CD4-positive, CD25-positive, alpha-beta regulatory T cell (primary cell): Measurements from ENCODE around the gene DRC7. TPM values are rescaled to one million over a fixed set of nuclear protein-coding genes. Genes with fewer than 3 reads are reported as not detected.
"Not testable (repeated sequence)": the region's sequence is repeated elsewhere in the genome, so short reads cannot be mapped to it uniquely, and the experiment has no call there.

ENCODE experiments used
- ATAC-seq, 2 donors: fragments of 150-1000 bp; cut with Tn5 transposase; one replicate each; pipeline ENCODE4 v1.10.0; 2021; ENCODE audit warnings: low read depth in 2 of 2, moderate number of reproducible peaks in 2 of 2, moderate library complexity in 1 of 2
- DNase-seq, 3 donors: peaks; one replicate each; pipeline versions ENCODE4 v3.0.0 to v3.0.0-alpha.2; 2012 to 2022; ENCODE audit warnings: mixed read lengths in 1 of 3
- H3K27ac ChIP-seq: one replicate; pipeline ENCODE4 v1.7.0; 2013; ENCODE audit warnings: mild to moderate bottlenecking, low read length; ENCODE audit not compliant: insufficient read depth, poor library complexity, severe bottlenecking
- H3K27me3 ChIP-seq: one replicate; pipeline ENCODE4 v1.7.0; 2013; ENCODE audit warnings: low read length; ENCODE audit not compliant: control insufficient read depth, insufficient read depth
- H3K36me3 ChIP-seq: one replicate; pipeline ENCODE4 v1.7.0; 2013; ENCODE audit warnings: mild to moderate bottlenecking, low read length, moderate library complexity; ENCODE audit not compliant: control insufficient read depth, insufficient read depth
- H3K4me1 ChIP-seq: 2 replicates; pipeline ENCODE4 v1.7.0; 2013; ENCODE audit warnings: mild to moderate bottlenecking, low read length; ENCODE audit not compliant: insufficient read depth, control insufficient read depth, poor library complexity, severe bottlenecking
- H3K4me3 ChIP-seq: one replicate; pipeline ENCODE4 v1.7.0; 2013; ENCODE audit warnings: low read depth, mild to moderate bottlenecking, low read length, moderate library complexity
- H3K9me3 ChIP-seq, 2 experiments: 1 replicate in 1 of 2; 2 replicates in 1 of 2; pipeline ENCODE4 v1.7.0; 2013; ENCODE audit warnings: low read length in 2 of 2, mild to moderate bottlenecking in 1 of 2, moderate library complexity in 1 of 2; ENCODE audit not compliant: control insufficient read depth in 2 of 2
- H3K27ac Mint-ChIP-seq, 3 donors: one replicate each; pipeline ENCODE4 v1.8.0; 2020 to 2022; ENCODE audit warnings: mild to moderate bottlenecking in 3 of 3, mixed read lengths in 3 of 3, moderate library complexity in 2 of 3
- H3K27me3 Mint-ChIP-seq: one replicate; pipeline ENCODE4 v1.8.0; 2022; ENCODE audit warnings: mild to moderate bottlenecking, mixed read lengths
- H3K36me3 Mint-ChIP-seq: one replicate; pipeline ENCODE4 v1.8.0; 2020; ENCODE audit warnings: mixed read lengths
- H3K4me1 Mint-ChIP-seq, 4 donors: one replicate each; pipeline ENCODE4 v1.8.0; 2020 to 2022; ENCODE audit warnings: mixed read lengths in 4 of 4, mild to moderate bottlenecking in 1 of 4
- H3K4me3 Mint-ChIP-seq, 4 donors: one replicate each; pipeline ENCODE4 v1.8.0; 2020 to 2022; ENCODE audit warnings: mild to moderate bottlenecking in 4 of 4, mixed read lengths in 4 of 4, moderate library complexity in 3 of 4
- H3K9me3 Mint-ChIP-seq, 7 donors: one replicate each; pipeline ENCODE4 v1.8.0; 2020 to 2022; ENCODE audit warnings: mixed read lengths in 7 of 7, mild to moderate bottlenecking in 3 of 7, moderate library complexity in 2 of 7
- polyA plus RNA-seq, 4 donors: library from polyadenylated mRNA; unstranded; fragments of 300-500 nt; fragmentation: Illumina TruSeq; gene quantifications; one replicate each; pipeline ENCODE4 v1.2.3, GENCODE V29; 2021
- total RNA-seq: library from RNA; stranded (reverse); gene quantifications from one replicate; pipeline ENCODE4 v1.2.3, GENCODE V29; 2022

The DRC7 gene
- total and polyA plus RNA-seq, 5 donors from 2014 or later, result not detected

DNA sequence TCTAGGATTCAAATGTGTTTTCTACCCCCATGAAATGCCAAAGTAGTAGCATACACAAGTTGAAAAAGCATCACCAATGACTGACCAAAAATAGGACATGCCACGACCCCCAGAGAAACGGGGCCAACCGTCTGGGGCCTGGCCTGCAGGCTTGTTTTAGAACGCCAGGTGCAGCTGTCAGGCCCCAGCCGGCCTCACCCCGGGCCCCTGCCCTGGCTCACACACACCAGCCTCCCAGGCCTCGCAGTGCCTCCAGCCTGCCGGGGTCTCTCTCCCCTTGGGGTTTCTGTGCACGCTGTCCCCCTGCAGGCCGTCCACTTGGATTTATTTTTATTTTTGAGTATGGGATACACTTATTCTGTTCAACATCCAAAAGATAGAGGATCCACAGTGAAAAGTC lies 48.9 kb downstream of the DRC7 start:
- no peaks in the 10 kb centered on the region for H3K27me3 Mint-ChIP-seq
- Histone ChIP-seq H3K4me3 (no peak overlapping the region), H3K27ac (no peak overlapping the region), H3K36me3 (peaks cover 2% of the 10 kb centered on the region), H3K27me3 (no peaks in the 10 kb centered on the region), H3K9me3 (no peaks in the 10 kb centered on the region), H3K4me1 (no peaks in the 10 kb centered on the region)
- H3K9me3 Mint-ChIP-seq, result no peaks in the 10 kb centered on the region
- no peak overlapping the region for H3K27ac Mint-ChIP-seq
- DNase-seq, result no peak
- H3K4me1 Mint-ChIP-seq, result peaks cover 0 to 6% (median 0%) of the 10 kb centered on the region in 4 donors
- ATAC-seq, result no peak
- no peak overlapping the region for H3K4me3 Mint-ChIP-seq
- peaks cover 18% of the 10 kb centered on the region for H3K36me3 Mint-ChIP-seq

DNA sequence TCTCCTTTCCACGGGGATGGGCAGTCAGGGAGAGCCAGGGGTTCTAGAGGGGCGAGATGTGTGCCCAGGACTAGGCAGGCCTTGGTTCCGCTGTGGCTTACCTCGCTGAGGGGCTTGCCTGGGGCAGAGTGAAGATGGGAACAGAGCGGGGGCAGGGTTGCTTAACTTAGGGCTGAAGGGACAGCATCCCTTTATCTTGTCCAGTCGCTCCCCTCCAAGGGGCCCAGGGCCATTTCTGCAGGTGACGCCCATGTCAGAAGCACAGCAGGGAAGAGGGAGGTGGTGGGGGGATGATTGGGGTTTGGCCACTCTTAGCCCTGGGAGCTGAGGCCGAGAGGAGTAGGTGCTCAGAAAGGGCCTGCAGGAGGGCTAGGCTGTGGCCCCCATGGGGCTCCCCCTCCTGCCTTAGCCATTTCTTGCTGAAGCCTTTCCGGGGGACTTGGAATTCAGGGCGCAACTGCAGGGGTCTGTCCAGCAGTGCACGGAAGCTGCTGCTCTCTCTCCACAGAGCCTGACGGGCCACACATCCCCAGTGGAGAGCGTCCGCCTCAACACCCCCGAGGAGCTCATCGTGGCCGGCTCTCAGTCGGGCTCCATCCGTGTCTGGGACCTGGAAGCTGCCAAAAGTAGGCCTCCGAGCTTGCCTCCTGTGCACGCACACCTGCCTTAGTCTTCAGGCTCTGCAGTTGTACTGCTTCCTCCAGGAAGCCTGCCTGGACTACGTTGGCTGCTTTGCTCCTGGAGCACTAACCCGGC lies 49.5 kb downstream of the DRC7 start:
- ATAC-seq, result no peak

DNA sequence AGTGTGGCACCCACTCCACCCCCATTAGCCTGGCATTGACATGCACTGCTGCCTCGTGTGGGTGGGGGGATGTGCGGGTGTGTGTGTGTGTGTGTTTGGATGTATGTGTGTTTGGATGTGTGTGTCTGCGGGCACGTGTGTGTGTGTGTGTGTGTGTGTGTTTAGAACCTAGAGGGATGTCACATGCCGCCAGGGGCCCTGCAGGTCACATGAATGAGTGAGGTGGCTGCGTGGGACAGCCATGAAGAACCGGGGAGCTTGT lies 50.0 kb downstream of the DRC7 start:
- ATAC-seq (no peak), DNase-seq (no peak)
- Mint-ChIP-seq H3K27ac (no peak overlapping the region), H3K27me3 (no peaks in the 10 kb centered on the region), H3K4me1 (peaks cover 0 to 6% (median 0%) of the 10 kb centered on the region in 4 donors), H3K36me3 (peaks cover 20% of the 10 kb centered on the region), H3K4me3 (no peak overlapping the region), H3K9me3 (no peaks in the 10 kb centered on the region)
- Histone ChIP-seq H3K9me3 (no peaks in the 10 kb centered on the region), H3K4me3 (no peak overlapping the region), H3K27ac (no peak overlapping the region), H3K4me1 (no peaks in the 10 kb centered on the region), H3K27me3 (no peaks in the 10 kb centered on the region), H3K36me3 (peaks cover 2% of the 10 kb centered on the region)

More for the DNA sequence above, 49.5 kb downstream of the DRC7 start:
- H3K27me3 Mint-ChIP-seq, result no peaks in the 10 kb centered on the region
- H3K4me3 ChIP-seq, result no peak overlapping the region
- H3K9me3 Mint-ChIP-seq, result no peaks in the 10 kb centered on the region
- H3K36me3 Mint-ChIP-seq, result peaks cover 18% of the 10 kb centered on the region
- no peaks in the 10 kb centered on the region for H3K27me3 ChIP-seq
- H3K4me1 Mint-ChIP-seq, result peaks cover 0 to 6% (median 0%) of the 10 kb centered on the region in 4 donors
- H3K27ac ChIP-seq, result no peak overlapping the region
- no peak for DNase-seq
- no peaks in the 10 kb centered on the region for H3K9me3 ChIP-seq
- no peaks in the 10 kb centered on the region for H3K4me1 ChIP-seq
- no peak overlapping the region for H3K27ac Mint-ChIP-seq
- H3K4me3 Mint-ChIP-seq, result no peak overlapping the region
- H3K36me3 ChIP-seq, result peaks cover 2% of the 10 kb centered on the region

DNA sequence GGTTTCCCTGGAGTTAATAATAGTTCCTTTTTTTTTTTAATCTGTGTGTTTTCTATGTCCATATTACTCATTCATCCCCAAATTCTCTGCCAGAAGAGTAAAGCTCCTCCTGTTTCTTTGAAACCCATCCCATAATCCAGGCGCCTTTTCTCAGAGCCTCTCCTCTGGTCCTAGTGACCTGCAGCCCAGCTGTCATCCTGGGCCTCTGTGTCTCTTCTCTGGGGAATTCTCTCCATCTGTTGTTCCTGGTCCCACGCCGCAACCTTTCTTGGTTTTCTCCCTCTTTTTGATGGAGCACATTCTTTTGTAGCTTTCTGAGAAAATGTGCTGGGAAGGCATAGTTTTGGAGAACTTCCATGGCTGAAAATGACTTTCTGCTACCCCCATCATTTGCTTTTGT lies 51.2 kb downstream of the DRC7 start:
- H3K4me1 Mint-ChIP-seq, result peaks cover 0 to 6% (median 0%) of the 10 kb centered on the region in 4 donors
- peaks cover 26% of the 10 kb centered on the region for H3K36me3 Mint-ChIP-seq
- H3K9me3 Mint-ChIP-seq, result no peaks in the 10 kb centered on the region
- ATAC-seq (no peak), DNase-seq (no peak)
- Histone ChIP-seq H3K4me1 (no peaks in the 10 kb centered on the region), H3K27me3 (no peaks in the 10 kb centered on the region), H3K9me3 (no peaks in the 10 kb centered on the region), H3K36me3 (peaks cover 2% of the 10 kb centered on the region), H3K4me3 (no peak overlapping the region), H3K27ac (no peak overlapping the region)
- no peaks in the 10 kb centered on the region for H3K27me3 Mint-ChIP-seq
- H3K27ac Mint-ChIP-seq, result peak overlapping the region in 1 of 3 donors; percentile 38
- H3K4me3 Mint-ChIP-seq, result no peak overlapping the region

DNA sequence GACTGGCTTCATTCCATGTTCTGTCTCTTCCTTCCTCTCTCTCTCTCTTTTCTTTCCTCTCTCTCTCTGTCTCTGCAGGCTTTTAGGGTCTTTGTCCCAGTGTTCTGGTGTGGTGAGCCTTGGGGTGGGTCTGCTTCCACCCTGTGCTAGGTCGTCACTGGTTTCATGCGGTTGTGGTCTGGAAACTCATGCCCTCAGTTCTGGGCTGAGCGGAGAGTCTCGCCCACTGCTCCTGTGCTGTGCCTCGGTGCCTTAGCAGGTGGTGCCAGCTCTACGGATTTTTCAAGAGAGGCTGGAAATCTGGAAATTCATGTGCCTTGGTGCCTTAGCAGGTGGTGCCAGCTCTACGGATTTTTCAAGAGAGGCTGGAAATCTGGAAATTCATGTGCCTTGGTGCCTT lies 51.7 kb downstream of the DRC7 start:
- H3K4me3 Mint-ChIP-seq, H3K4me1 ChIP-seq, DNase-seq, H3K36me3 ChIP-seq, H3K4me1 Mint-ChIP-seq, H3K27me3 Mint-ChIP-seq, H3K27me3 ChIP-seq, H3K27ac Mint-ChIP-seq, H3K4me3 ChIP-seq, H3K9me3 ChIP-seq, H3K9me3 Mint-ChIP-seq, ATAC-seq, H3K27ac ChIP-seq: not testable (repeated sequence)
- peaks cover 27% of the 10 kb centered on the region for H3K36me3 Mint-ChIP-seq

DNA sequence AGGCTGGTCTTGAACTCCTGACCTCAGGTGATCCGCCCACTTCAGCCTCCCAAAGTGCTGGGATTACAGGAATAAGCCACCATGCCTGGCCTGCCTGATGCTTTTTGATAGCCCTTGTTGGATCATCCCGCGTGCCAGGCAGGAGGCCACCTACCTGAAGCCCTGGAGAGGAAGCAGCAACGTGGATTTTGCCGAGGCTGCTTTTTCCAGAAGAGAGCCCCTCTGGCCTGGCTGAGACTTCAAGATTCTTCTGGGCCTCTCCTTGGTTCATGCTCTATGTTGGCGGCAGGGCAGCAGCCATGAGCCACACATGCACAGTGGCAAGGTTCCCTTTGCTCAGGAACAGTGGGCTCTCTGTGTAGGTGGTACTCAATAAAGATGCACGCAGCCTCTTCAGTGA lies 52.5 kb downstream of the DRC7 start:
- Histone ChIP-seq H3K9me3 (no peaks in the 10 kb centered on the region), H3K27ac (no peak overlapping the region), H3K4me3 (no peak overlapping the region), H3K4me1 (no peaks in the 10 kb centered on the region), H3K27me3 (no peaks in the 10 kb centered on the region), H3K36me3 (no peaks in the 10 kb centered on the region)
- Mint-ChIP-seq H3K27me3 (no peaks in the 10 kb centered on the region), H3K9me3 (no peaks in the 10 kb centered on the region), H3K27ac (no peak overlapping the region), H3K4me3 (no peak overlapping the region), H3K4me1 (peaks cover 0 to 6% (median 0%) of the 10 kb centered on the region in 4 donors), H3K36me3 (peaks cover 30% of the 10 kb centered on the region)
- DNase-seq, result no peak
- no peak for ATAC-seq

DNA sequence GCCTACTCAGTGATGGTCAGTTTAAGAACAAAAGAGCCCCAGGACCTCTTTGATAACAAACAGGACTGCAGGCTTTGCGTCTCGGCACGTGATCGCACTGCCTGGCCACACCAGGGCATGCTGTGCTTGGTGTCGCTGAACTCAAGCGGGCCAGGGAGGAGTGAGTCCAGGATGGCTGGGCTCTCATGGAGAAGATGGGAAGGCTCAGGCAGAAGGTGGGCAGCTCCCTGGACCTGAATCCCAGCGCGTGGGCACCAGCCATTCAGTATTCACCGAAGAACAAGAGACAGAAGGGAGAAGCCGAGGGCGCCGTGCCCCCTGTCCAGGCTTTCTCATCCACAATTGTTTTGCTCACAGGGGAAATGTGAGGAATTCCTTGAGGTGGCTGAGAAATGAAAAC lies 52.9 kb downstream of the DRC7 start:
- H3K27ac Mint-ChIP-seq, result no peak overlapping the region
- no peak overlapping the region for H3K4me3 ChIP-seq
- no peak for DNase-seq
- no peaks in the 10 kb centered on the region for H3K4me1 ChIP-seq
- no peak for ATAC-seq
- H3K4me3 Mint-ChIP-seq, result no peak overlapping the region
- no peaks in the 10 kb centered on the region for H3K27me3 ChIP-seq
- peaks cover 0 to 6% (median 0%) of the 10 kb centered on the region in 4 donors for H3K4me1 Mint-ChIP-seq
- no peaks in the 10 kb centered on the region for H3K27me3 Mint-ChIP-seq
- no peak overlapping the region for H3K27ac ChIP-seq
- H3K36me3 Mint-ChIP-seq, result peaks cover 29% of the 10 kb centered on the region
- H3K9me3 Mint-ChIP-seq, result no peaks in the 10 kb centered on the region
- no peaks in the 10 kb centered on the region for H3K9me3 ChIP-seq
- H3K36me3 ChIP-seq, result no peaks in the 10 kb centered on the region

DNA sequence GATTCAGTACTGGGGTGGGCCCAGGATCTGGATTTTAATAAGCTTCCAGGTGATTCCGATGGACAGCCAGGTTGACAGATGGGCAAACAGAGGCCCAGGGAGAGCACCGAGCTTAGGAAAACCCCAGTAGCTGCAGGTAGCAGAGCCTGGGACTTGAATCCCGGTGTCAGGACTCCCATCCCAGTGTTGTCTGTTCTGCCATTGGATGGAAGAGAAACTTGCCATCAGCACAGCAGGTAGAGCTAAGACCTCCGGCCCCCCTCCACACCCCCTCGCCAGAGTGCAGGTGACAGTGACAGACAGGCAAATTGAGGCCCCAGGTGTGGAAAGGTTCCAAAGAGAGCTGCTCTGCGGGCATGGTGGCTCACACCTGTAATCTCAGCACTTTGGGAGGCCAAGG lies 53.4 kb downstream of the DRC7 start:
- Histone ChIP-seq H3K36me3 (no peaks in the 10 kb centered on the region), H3K9me3 (no peaks in the 10 kb centered on the region), H3K27me3 (no peaks in the 10 kb centered on the region), H3K4me3 (no peak overlapping the region), H3K4me1 (no peaks in the 10 kb centered on the region), H3K27ac (no peak overlapping the region)
- no peak overlapping the region for H3K27ac Mint-ChIP-seq
- H3K4me3 Mint-ChIP-seq, result no peak overlapping the region
- ATAC-seq (no peak), DNase-seq (no peak)
- H3K4me1 Mint-ChIP-seq, result peaks cover 0 to 6% (median 0%) of the 10 kb centered on the region in 4 donors
- no peaks in the 10 kb centered on the region for H3K9me3 Mint-ChIP-seq
- peaks cover 27% of the 10 kb centered on the region for H3K36me3 Mint-ChIP-seq
- no peaks in the 10 kb centered on the region for H3K27me3 Mint-ChIP-seq
